ENCODE data around the gene RXRB.

Gene RXRB

GRCh38 chr6:33170176-33171015 is 30.1 kb downstream of the RXRB start:
- DNase-seq, result no peak
- Mint-ChIP-seq H3K9me3 (no peaks in the 10 kb centered on the region), H3K27me3 (peaks cover 8% of the 10 kb centered on the region), H3K4me1 (ENCODE audit: low read depth) (no peaks in the 10 kb centered on the region), H3K27ac (no peak overlapping the region), H3K4me3 (no peak overlapping the region), H3K36me3 (ENCODE audit: low read depth) (no peaks in the 10 kb centered on the region)

- no peak overlapping the region for H3K4me3 Mint-ChIP-seq
- H3K4me1 Mint-ChIP-seq (ENCODE audit: low read depth), result no peaks in the 10 kb centered on the region
- peaks cover 8% of the 10 kb centered on the region for H3K27me3 Mint-ChIP-seq
- DNase-seq, result no peak
- no peaks in the 10 kb centered on the region for H3K36me3 Mint-ChIP-seq (ENCODE audit: low read depth)
- no peak overlapping the region for H3K27ac Mint-ChIP-seq
- H3K9me3 Mint-ChIP-seq, result no peaks in the 10 kb centered on the region
These were observed 30.9 kb downstream of the RXRB start for GRCh38 chr6:33169291-33170175.

- H3K4me3 Mint-ChIP-seq, result no peak overlapping the region
- no peak for DNase-seq
- H3K27ac Mint-ChIP-seq, result no peak overlapping the region
- no peaks in the 10 kb centered on the region for H3K9me3 Mint-ChIP-seq
- no peaks in the 10 kb centered on the region for H3K36me3 Mint-ChIP-seq (ENCODE audit: low read depth)
- H3K4me1 Mint-ChIP-seq (ENCODE audit: low read depth), result no peaks in the 10 kb centered on the region
- H3K27me3 Mint-ChIP-seq, result peaks cover 8% of the 10 kb centered on the region
These were observed 31.8 kb downstream of the RXRB start for GRCh38 chr6:33168639-33169038.

GRCh38 chr6:33168284-33168601 is 32.2 kb downstream of the RXRB start:
- Mint-ChIP-seq H3K4me1 (ENCODE audit: low read depth) (no peaks in the 10 kb centered on the region), H3K9me3 (no peaks in the 10 kb centered on the region), H3K27ac (no peak overlapping the region), H3K27me3 (peaks cover 6% of the 10 kb centered on the region), H3K4me3 (no peak overlapping the region), H3K36me3 (ENCODE audit: low read depth) (no peaks in the 10 kb centered on the region)
- no peak for DNase-seq

- H3K27me3 Mint-ChIP-seq, result peaks cover 1% of the 10 kb centered on the region
- H3K27ac Mint-ChIP-seq, result no peak overlapping the region
- no peak overlapping the region for H3K4me3 Mint-ChIP-seq
- no peaks in the 10 kb centered on the region for H3K4me1 Mint-ChIP-seq (ENCODE audit: low read depth)
- no peaks in the 10 kb centered on the region for H3K36me3 Mint-ChIP-seq (ENCODE audit: low read depth)
- no peak for DNase-seq
- H3K9me3 Mint-ChIP-seq, result no peaks in the 10 kb centered on the region
These were observed 32.8 kb downstream of the RXRB start for GRCh38 chr6:33167374-33168283.

- Mint-ChIP-seq H3K27ac (no peak overlapping the region), H3K27me3 (no peaks in the 10 kb centered on the region), H3K36me3 (ENCODE audit: low read depth) (no peaks in the 10 kb centered on the region), H3K4me1 (ENCODE audit: low read depth) (peaks cover 3% of the 10 kb centered on the region), H3K4me3 (no peak overlapping the region), H3K9me3 (no peaks in the 10 kb centered on the region)
- DNase-seq, result no peak
These were observed 33.7 kb downstream of the RXRB start for GRCh38 chr6:33166811-33167210.

GRCh38 chr6:33166363-33166762 is 34.1 kb downstream of the RXRB start:
- Mint-ChIP-seq H3K4me1 (ENCODE audit: low read depth) (peaks cover 8% of the 10 kb centered on the region), H3K27me3 (no peaks in the 10 kb centered on the region), H3K9me3 (no peaks in the 10 kb centered on the region), H3K27ac (no peak overlapping the region), H3K4me3 (no peak overlapping the region), H3K36me3 (ENCODE audit: low read depth) (no peaks in the 10 kb centered on the region)
- no peak for DNase-seq

GRCh38 chr6:33165581-33166258 is 34.7 kb downstream of the RXRB start:
- peaks cover 13% of the 10 kb centered on the region for H3K4me1 Mint-ChIP-seq (ENCODE audit: low read depth)

GRCh38 chr6:33164665-33165373 is 35.6 kb downstream of the RXRB start:
- peaks cover 13% of the 10 kb centered on the region for H3K4me1 Mint-ChIP-seq (ENCODE audit: low read depth)
- H3K9me3 Mint-ChIP-seq, result no peaks in the 10 kb centered on the region
- H3K27ac Mint-ChIP-seq, result no peak overlapping the region
- no peaks in the 10 kb centered on the region for H3K27me3 Mint-ChIP-seq
- DNase-seq, result no peak
- no peak overlapping the region for H3K4me3 Mint-ChIP-seq
- H3K36me3 Mint-ChIP-seq (ENCODE audit: low read depth), result no peaks in the 10 kb centered on the region

More at GRCh38 chr6:33165581-33166258, 34.7 kb downstream of the RXRB start:
- Mint-ChIP-seq H3K9me3 (no peaks in the 10 kb centered on the region), H3K4me3 (no peak overlapping the region), H3K36me3 (ENCODE audit: low read depth) (no peaks in the 10 kb centered on the region), H3K27ac (no peak overlapping the region), H3K27me3 (no peaks in the 10 kb centered on the region)
- DNase-seq, result no peak

- H3K9me3 Mint-ChIP-seq, result no peaks in the 10 kb centered on the region
- H3K27ac Mint-ChIP-seq, result no peak overlapping the region
- no peaks in the 10 kb centered on the region for H3K36me3 Mint-ChIP-seq (ENCODE audit: low read depth)
- H3K27me3 Mint-ChIP-seq, result no peaks in the 10 kb centered on the region
- DNase-seq, result no peak
- H3K4me3 Mint-ChIP-seq, result no peak overlapping the region
- H3K4me1 Mint-ChIP-seq (ENCODE audit: low read depth), result peaks cover 13% of the 10 kb centered on the region
These were observed 36.3 kb downstream of the RXRB start for GRCh38 chr6:33164176-33164575.

- H3K27ac Mint-ChIP-seq, result no peak overlapping the region
These were observed 36.9 kb downstream of the RXRB start for GRCh38 chr6:33163540-33163939.

GRCh38 chr6:33161354-33162331 is 38.8 kb downstream of the RXRB start:
- Mint-ChIP-seq H3K36me3 (ENCODE audit: low read depth) (no peaks in the 10 kb centered on the region), H3K9me3 (no peaks in the 10 kb centered on the region), H3K4me3 (peak overlapping the region; percentile 79), H3K4me1 (ENCODE audit: low read depth) (peaks cover 13% of the 10 kb centered on the region), H3K27me3 (peaks cover 1% of the 10 kb centered on the region), H3K27ac (peak overlapping the region; percentile 89)
- peak; percentile 91 for DNase-seq

More at GRCh38 chr6:33163540-33163939, 36.9 kb downstream of the RXRB start:
- H3K4me1 Mint-ChIP-seq (ENCODE audit: low read depth), result peaks cover 13% of the 10 kb centered on the region
- H3K36me3 Mint-ChIP-seq (ENCODE audit: low read depth), result no peaks in the 10 kb centered on the region
- H3K9me3 Mint-ChIP-seq, result no peaks in the 10 kb centered on the region
- DNase-seq, result no peak
- no peak overlapping the region for H3K4me3 Mint-ChIP-seq
- no peaks in the 10 kb centered on the region for H3K27me3 Mint-ChIP-seq

Data from activated T-cell treated with anti-CD3 and anti-CD28 coated beads, Interleukin-2, amount 50 U/mL, for 24 hours (primary cell).